ENCODE data around the gene ABHD8. TPM values are rescaled to one million over a fixed set of nuclear protein-coding genes. Genes with fewer than 3 reads are reported as not detected.

The ABHD8 gene
- total and polyA plus RNA-seq, 2 of the 13 experiments (the other 11 are each of a cell fraction or from before 2014, with no cell fraction given), result 6.3 to 7.2 TPM

GRCh38 chr19:17248011-17248776 lies 55.0 kb downstream of the ABHD8 start (continued):
- TF ChIP-seq ZNF563 (CRISPR knock-in tag; IDR thresholded peaks at IDR 0.05) (0 out of 2 replicates have a peak, but pooled peaks have one; percentile 29), HDAC2 (CRISPR knock-in tag; IDR thresholded peaks at IDR 0.05) (peak; percentile 95), ZNF768 (CRISPR knock-in tag; IDR thresholded peaks at IDR 0.05) (peak; percentile 41; the same call in 1 of the 2 replicates), ZNF263 (CRISPR knock-in tag; IDR thresholded peaks at IDR 0.05) (peak; percentile 100), ZFX (CRISPR knock-in tag; IDR thresholded peaks at IDR 0.05; ENCODE audit: low read depth) (peak; percentile 88), ZBTB3 (CRISPR knock-in tag; IDR thresholded peaks at IDR 0.05; ENCODE audit: borderline replicate concordance, low read depth) (no peak), ZNF576 (CRISPR knock-in tag; IDR thresholded peaks at IDR 0.05) (0 out of 2 replicates have a peak, but pooled peaks have one; percentile 69), SP1 (IDR thresholded peaks at IDR 0.05) (no peak), SP1 (CRISPR knock-in tag; IDR thresholded peaks at IDR 0.05) (peak; percentile 61), CC2D1A (CRISPR knock-in tag; IDR thresholded peaks at IDR 0.05) (0 out of 2 replicates have a peak, but pooled peaks have one; percentile 0)
- TF ChIP-seq, protein P1, sequence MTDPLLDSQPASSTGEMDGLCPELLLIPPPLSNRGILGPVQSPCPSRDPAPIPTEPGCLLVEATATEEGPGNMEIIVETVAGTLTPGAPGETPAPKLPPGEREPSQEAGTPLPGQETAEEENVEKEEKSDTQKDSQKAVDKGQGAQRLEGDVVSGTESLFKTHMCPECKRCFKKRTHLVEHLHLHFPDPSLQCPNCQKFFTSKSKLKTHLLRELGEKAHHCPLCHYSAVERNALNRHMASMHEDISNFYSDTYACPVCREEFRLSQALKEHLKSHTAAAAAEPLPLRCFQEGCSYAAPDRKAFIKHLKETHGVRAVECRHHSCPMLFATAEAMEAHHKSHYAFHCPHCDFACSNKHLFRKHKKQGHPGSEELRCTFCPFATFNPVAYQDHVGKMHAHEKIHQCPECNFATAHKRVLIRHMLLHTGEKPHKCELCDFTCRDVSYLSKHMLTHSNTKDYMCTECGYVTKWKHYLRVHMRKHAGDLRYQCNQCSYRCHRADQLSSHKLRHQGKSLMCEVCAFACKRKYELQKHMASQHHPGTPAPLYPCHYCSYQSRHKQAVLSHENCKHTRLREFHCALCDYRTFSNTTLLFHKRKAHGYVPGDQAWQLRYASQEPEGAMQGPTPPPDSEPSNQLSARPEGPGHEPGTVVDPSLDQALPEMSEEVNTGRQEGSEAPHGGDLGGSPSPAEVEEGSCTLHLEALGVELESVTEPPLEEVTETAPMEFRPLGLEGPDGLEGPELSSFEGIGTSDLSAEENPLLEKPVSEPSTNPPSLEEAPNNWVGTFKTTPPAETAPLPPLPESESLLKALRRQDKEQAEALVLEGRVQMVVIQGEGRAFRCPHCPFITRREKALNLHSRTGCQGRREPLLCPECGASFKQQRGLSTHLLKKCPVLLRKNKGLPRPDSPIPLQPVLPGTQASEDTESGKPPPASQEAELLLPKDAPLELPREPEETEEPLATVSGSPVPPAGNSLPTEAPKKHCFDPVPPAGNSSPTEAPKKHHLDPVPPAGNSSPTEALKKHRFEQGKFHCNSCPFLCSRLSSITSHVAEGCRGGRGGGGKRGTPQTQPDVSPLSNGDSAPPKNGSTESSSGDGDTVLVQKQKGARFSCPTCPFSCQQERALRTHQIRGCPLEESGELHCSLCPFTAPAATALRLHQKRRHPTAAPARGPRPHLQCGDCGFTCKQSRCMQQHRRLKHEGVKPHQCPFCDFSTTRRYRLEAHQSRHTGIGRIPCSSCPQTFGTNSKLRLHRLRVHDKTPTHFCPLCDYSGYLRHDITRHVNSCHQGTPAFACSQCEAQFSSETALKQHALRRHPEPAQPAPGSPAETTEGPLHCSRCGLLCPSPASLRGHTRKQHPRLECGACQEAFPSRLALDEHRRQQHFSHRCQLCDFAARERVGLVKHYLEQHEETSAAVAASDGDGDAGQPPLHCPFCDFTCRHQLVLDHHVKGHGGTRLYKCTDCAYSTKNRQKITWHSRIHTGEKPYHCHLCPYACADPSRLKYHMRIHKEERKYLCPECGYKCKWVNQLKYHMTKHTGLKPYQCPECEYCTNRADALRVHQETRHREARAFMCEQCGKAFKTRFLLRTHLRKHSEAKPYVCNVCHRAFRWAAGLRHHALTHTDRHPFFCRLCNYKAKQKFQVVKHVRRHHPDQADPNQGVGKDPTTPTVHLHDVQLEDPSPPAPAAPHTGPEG (CRISPR knock-in tag; IDR thresholded peaks at IDR 0.05), result peak; percentile 57; the same call in 1 of the 2 replicates
- TF ChIP-seq, protein P2, sequence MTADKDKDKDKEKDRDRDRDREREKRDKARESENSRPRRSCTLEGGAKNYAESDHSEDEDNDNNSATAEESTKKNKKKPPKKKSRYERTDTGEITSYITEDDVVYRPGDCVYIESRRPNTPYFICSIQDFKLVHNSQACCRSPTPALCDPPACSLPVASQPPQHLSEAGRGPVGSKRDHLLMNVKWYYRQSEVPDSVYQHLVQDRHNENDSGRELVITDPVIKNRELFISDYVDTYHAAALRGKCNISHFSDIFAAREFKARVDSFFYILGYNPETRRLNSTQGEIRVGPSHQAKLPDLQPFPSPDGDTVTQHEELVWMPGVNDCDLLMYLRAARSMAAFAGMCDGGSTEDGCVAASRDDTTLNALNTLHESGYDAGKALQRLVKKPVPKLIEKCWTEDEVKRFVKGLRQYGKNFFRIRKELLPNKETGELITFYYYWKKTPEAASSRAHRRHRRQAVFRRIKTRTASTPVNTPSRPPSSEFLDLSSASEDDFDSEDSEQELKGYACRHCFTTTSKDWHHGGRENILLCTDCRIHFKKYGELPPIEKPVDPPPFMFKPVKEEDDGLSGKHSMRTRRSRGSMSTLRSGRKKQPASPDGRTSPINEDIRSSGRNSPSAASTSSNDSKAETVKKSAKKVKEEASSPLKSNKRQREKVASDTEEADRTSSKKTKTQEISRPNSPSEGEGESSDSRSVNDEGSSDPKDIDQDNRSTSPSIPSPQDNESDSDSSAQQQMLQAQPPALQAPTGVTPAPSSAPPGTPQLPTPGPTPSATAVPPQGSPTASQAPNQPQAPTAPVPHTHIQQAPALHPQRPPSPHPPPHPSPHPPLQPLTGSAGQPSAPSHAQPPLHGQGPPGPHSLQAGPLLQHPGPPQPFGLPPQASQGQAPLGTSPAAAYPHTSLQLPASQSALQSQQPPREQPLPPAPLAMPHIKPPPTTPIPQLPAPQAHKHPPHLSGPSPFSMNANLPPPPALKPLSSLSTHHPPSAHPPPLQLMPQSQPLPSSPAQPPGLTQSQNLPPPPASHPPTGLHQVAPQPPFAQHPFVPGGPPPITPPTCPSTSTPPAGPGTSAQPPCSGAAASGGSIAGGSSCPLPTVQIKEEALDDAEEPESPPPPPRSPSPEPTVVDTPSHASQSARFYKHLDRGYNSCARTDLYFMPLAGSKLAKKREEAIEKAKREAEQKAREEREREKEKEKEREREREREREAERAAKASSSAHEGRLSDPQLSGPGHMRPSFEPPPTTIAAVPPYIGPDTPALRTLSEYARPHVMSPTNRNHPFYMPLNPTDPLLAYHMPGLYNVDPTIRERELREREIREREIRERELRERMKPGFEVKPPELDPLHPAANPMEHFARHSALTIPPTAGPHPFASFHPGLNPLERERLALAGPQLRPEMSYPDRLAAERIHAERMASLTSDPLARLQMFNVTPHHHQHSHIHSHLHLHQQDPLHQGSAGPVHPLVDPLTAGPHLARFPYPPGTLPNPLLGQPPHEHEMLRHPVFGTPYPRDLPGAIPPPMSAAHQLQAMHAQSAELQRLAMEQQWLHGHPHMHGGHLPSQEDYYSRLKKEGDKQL (CRISPR knock-in tag; IDR thresholded peaks at IDR 0.05; ENCODE audit: low read depth), result peak; percentile 97
- TF ChIP-seq, protein P3, sequence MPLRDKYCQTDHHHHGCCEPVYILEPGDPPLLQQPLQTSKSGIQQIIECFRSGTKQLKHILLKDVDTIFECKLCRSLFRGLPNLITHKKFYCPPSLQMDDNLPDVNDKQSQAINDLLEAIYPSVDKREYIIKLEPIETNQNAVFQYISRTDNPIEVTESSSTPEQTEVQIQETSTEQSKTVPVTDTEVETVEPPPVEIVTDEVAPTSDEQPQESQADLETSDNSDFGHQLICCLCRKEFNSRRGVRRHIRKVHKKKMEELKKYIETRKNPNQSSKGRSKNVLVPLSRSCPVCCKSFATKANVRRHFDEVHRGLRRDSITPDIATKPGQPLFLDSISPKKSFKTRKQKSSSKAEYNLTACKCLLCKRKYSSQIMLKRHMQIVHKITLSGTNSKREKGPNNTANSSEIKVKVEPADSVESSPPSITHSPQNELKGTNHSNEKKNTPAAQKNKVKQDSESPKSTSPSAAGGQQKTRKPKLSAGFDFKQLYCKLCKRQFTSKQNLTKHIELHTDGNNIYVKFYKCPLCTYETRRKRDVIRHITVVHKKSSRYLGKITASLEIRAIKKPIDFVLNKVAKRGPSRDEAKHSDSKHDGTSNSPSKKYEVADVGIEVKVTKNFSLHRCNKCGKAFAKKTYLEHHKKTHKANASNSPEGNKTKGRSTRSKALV (CRISPR knock-in tag; IDR thresholded peaks at IDR 0.05), result no peak
- TF ChIP-seq, protein P4, sequence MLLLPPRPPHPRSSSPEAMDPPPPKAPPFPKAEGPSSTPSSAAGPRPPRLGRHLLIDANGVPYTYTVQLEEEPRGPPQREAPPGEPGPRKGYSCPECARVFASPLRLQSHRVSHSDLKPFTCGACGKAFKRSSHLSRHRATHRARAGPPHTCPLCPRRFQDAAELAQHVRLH (CRISPR knock-in tag; IDR thresholded peaks at IDR 0.05; ENCODE audit: borderline replicate concordance, low read depth), result peak; percentile 66; the same call in 1 of the 2 replicates
